GM10266 (cell line): Measurements from ENCODE around the gene HMGB4.

Source experiments
- DNase-seq: peaks from one replicate; pipeline ENCODE4 v3.0.0; 2012; ENCODE audit errors: extremely low spot score
- CTCF ChIP-seq: IDR thresholded peaks from 2 replicates; pipeline ENCODE4 v1.5.1; 2012; ENCODE audit warnings: mild to moderate bottlenecking, low read depth; ENCODE audit not compliant: control insufficient read depth, insufficient read depth; ENCODE audit errors: missing control alignments

The HMGB4 gene

DNA sequence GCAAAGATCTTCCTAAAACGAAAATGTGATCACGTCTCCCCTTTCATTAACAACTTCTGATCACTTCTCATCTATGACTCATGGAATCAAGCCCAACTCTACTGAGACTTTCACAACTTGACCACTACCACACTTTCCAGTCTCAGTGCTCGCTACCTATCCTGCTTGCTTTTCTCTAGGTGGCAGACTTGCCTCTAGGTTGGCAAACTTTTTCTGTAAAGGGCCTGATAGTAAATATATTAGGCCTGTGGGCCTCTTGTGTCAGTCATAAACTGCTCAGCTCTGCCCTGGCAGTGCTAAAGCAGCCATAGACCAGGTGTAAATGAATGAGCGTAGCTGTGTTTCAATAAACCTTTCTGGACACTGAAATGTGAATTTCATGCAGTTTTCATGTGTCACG lies 21.5 kb upstream of the HMGB4 start:
- no peak for DNase-seq
- TF ChIP-seq CTCF = no peak

DNA sequence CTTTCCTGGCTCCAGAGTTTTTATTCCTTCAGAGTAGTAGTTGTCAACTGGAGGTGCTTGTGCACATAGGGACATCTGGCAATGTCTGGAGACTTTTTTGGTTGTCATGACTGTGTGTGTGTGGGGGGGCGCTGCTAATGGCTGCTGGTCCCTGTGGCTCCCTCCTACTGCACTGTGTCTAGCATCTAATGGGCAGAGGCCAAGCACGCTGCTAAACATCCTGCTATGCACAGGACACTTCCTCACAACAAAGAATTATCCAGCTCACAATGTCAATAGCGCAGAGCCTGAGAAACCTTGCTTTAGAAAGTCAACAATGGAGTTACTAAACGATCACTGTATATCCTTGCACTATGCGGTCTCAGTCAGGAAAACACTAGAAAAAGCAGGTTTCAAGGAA lies 19.7 kb upstream of the HMGB4 start:
- no peak for DNase-seq
- TF ChIP-seq CTCF = no peak

GRCh38 chr1:33846861-33847260 lies 17.0 kb upstream of the HMGB4 start:
- no peak for DNase-seq
- no peak for TF ChIP-seq CTCF

DNA sequence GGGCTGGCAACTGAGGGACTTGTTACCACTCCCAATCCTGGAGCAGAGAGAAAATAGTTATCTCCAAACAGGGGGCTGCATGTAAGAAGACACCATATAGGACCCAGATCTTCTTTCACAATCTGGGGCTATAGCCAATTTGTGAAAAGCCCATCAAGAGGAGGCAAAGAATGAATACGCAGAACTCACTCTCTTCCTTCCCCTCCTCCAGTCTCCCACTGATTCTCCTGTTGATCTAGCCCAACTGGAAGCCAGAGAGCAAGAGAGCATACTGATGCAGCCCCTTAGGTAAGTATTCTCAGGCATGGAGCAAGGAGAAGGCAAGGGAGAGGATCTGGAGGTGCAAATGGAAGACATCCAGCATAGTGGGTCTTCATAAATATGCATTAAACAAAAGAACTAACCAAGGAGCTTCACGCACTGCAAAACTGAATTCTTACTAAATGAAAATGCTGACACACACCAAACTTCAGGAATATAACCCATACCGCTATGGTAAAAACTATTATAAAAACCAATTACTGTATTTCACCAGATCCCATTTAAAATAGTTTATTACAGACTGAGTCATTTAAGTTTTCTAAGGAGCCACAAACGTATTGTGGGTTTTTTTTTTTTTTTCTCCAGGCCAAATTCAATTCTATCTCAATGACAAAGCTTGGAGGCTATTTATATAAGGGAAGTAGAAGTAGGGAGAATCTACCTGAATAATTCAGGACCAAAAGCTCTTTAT lies 15.5 kb upstream of the HMGB4 start:
- no peak for TF ChIP-seq CTCF
- DNase-seq = no peak

DNA sequence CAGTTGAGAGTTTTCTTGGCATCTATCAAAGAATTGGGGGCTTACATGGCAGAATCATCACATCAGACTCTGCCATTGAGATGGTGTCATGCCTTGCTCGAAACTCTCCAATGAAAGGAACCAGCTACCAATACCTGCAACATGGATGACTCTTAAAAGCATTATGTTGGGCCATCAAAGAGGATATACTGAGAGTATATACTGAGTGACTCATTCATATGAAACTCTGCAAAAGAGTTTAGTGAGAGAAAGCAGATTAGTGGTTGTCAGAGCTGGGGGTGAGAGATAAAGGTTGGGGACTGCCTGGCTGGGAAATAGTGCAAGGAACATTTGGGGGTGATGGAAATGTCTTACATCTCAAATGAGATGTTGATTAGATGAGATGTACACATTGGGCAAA lies 14.7 kb upstream of the HMGB4 start:
- DNase-seq = no peak
- no peak for TF ChIP-seq CTCF

DNA sequence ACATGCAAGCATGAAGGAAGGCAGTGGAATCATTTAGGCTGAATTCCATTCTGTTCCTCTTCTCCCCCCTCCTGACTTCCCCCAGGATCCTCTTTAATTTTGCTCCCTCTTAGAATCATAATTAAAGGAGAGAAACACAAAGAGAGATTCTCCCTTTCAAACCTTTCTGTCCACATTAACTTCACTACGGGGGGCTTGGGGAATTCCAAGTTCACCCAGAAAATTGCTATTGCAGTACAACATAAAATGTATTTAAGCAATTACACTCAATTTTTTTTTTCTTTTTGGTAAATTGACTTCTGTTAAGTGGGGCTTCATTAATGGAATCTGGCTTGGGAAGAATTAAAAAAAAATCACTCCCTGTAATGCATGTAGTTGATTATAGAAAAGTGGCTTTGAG lies 13.4 kb upstream of the HMGB4 start:
- no peak for TF ChIP-seq CTCF
- no peak for DNase-seq

- DNase-seq = no peak
- TF ChIP-seq CTCF = no peak
Measured at GRCh38 chr1:33852711-33853110, 11.2 kb upstream of the HMGB4 start.
